A673 (cell line): Measurements from ENCODE around the gene LHFPL2. TPM values are rescaled to one million over a fixed set of nuclear protein-coding genes. Genes with fewer than 3 reads are reported as not detected.

Experiments
- BruUV-seq: library from RNA; stranded (reverse); fragments of 400-500 nt; replicated peaks from 2 replicates; lab custom pipeline; 2021; lab: Mats Ljungman, UMichigan
- CTCF ChIA-PET: fragments of 300-600 bp; sonication (Branson Sonifier 250); formaldehyde crosslinking; loops from one replicate; lab custom pipeline; 2022; ENCODE audit warnings: antibody characterized with exemption; lab: Charles Lee
- POLR2A ChIA-PET: fragments of 300-600 bp; sonication (Branson Sonifier 250); formaldehyde crosslinking; loops from one replicate; lab custom pipeline; 2022; ENCODE audit warnings: antibody characterized with exemption; ENCODE audit not compliant: low non-redundant PET; lab: Charles Lee
- DNase-seq: peaks from one replicate; pipeline ENCODE4 v3.0.0-alpha.2; 2015; ENCODE audit warnings: low spot score
- H3K27ac ChIP-seq: fragments of 200-600 bp; sonication (generic); 2 replicates; pipeline ENCODE4 v1.5.1; 2016; ENCODE audit warnings: mixed run types, low read depth, mild to moderate bottlenecking, mixed read lengths, antibody characterized with exemption, low read length; ENCODE audit not compliant: poor library complexity, severe bottlenecking
- H3K27me3 ChIP-seq: fragments of 200-600 bp; sonication (generic); replicated peaks from 2 replicates; pipeline ENCODE4 v1.6.1; 2017; ENCODE audit warnings: mixed run types, low read depth, mild to moderate bottlenecking, mixed read lengths, antibody characterized with exemption, low read length; ENCODE audit not compliant: insufficient read depth, poor library complexity
- H3K36me3 ChIP-seq: fragments of 200-600 bp; sonication (generic); 2 replicates; pipeline ENCODE4 v1.6.1; 2016; ENCODE audit warnings: mixed run types, mild to moderate bottlenecking, mixed read lengths, antibody characterized with exemption, low read length; ENCODE audit not compliant: insufficient read depth, poor library complexity, severe bottlenecking
- H3K4me1 ChIP-seq: fragments of 200-600 bp; sonication (generic); 2 replicates; pipeline ENCODE4 v1.6.1; 2017; ENCODE audit warnings: mixed run types, mild to moderate bottlenecking, mixed read lengths, antibody characterized with exemption, low read length; ENCODE audit not compliant: insufficient read depth, poor library complexity, severe bottlenecking
- H3K4me3 ChIP-seq: fragments of 200-600 bp; sonication (generic); 2 replicates; pipeline ENCODE4 v1.5.1; 2016; ENCODE audit warnings: low read depth, mixed run types, mild to moderate bottlenecking, mixed read lengths, low read length; ENCODE audit not compliant: poor library complexity, severe bottlenecking
- H3K9me3 ChIP-seq: fragments of 200-600 bp; sonication (generic); 2 replicates; pipeline ENCODE4 v1.6.1; 2016; ENCODE audit warnings: mixed run types, low read depth, mild to moderate bottlenecking, mixed read lengths, antibody characterized with exemption, low read length; ENCODE audit not compliant: poor library complexity, severe bottlenecking
- EZH2 ChIP-seq: fragments of 200-600 bp; sonication (generic); IDR thresholded peaks from 2 replicates; pipeline ENCODE4 v1.6.1; 2017; ENCODE audit warnings: borderline replicate concordance, low read depth, mild to moderate bottlenecking, mixed read lengths, antibody characterized with exemption, low read length; ENCODE audit not compliant: poor library complexity, severe bottlenecking
- intact Hi-C: fragments of 100-400 bp; cut with micrococcal nuclease; formaldehyde crosslinking; loops from one replicate; pipeline ENCODE4 v1.10.0; 2022; ENCODE audit not compliant: unreplicated experiment
- total RNA-seq: library from RNA; stranded (reverse); gene quantifications from 2 replicates; pipeline ENCODE4 v1.2.3, GENCODE V29; 2021
- TF ChIP-seq, protein P1 (sequence below): fragments of 300-800, 200-600 bp; sonication (generic); conservative IDR thresholded peaks from 2 replicates; pipeline ENCODE4 v1.5.1; 2017; ENCODE audit warnings: low read depth, mild to moderate bottlenecking, antibody characterized with exemption, low read length, moderate library complexity, mixed read lengths

Gene LHFPL2
- total RNA-seq, 1 experiment from 2014 or later, result 6.2 TPM

DNA sequence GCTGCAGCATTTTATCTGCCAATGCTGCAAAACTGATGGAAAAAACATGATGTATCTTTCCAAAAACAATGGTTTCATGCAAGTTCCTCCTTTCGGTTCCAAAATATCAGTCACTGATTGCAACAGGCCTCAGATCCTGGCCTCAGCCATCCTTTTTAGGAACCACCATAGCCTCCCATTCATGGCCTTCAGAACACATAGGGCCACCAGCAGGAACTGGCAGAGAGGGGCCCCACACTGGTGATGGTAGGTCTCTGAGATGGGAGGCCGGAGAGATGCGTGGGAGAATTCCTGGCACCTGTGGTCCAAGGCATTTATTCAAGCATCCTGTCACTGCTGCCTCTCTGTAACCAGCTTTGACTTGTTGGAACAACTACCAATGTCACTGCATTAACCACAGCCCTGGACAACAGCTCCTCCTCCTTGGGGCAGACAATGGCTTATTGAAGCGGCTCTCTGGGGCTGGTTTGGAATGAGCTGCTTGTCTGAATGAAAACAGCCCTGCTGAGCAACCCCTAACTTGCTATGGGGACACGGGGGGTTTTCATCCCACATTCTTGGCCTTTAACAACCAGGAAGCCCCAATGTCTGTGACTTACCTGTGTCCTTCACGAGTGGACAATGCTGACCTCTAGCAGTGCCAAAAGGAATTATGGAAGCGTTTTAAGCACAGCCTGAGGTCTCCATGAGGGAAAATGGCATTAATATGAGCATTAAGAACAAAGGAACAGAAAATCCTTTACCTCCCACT, 108.1 kb downstream of the LHFPL2 start:
- TF ChIP-seq, protein P1, sequence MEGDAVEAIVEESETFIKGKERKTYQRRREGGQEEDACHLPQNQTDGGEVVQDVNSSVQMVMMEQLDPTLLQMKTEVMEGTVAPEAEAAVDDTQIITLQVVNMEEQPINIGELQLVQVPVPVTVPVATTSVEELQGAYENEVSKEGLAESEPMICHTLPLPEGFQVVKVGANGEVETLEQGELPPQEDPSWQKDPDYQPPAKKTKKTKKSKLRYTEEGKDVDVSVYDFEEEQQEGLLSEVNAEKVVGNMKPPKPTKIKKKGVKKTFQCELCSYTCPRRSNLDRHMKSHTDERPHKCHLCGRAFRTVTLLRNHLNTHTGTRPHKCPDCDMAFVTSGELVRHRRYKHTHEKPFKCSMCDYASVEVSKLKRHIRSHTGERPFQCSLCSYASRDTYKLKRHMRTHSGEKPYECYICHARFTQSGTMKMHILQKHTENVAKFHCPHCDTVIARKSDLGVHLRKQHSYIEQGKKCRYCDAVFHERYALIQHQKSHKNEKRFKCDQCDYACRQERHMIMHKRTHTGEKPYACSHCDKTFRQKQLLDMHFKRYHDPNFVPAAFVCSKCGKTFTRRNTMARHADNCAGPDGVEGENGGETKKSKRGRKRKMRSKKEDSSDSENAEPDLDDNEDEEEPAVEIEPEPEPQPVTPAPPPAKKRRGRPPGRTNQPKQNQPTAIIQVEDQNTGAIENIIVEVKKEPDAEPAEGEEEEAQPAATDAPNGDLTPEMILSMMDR, result no peak
- no peak for TF ChIP-seq EZH2
- Histone ChIP-seq H3K4me1 (no peaks in the 10 kb centered on the region), H3K36me3 (no peaks in the 10 kb centered on the region), H3K27ac (no peak overlapping the region), H3K4me3 (no peak overlapping the region), H3K9me3 (no peaks in the 10 kb centered on the region), H3K27me3 (no peaks in the 10 kb centered on the region)
- POLR2A ChIA-PET, result no interaction called here
- BruUV-seq, result no TSS peak
- intact Hi-C loops, result no loop called here
- CTCF ChIA-PET, result no interaction called here
- no peak for DNase-seq

DNA sequence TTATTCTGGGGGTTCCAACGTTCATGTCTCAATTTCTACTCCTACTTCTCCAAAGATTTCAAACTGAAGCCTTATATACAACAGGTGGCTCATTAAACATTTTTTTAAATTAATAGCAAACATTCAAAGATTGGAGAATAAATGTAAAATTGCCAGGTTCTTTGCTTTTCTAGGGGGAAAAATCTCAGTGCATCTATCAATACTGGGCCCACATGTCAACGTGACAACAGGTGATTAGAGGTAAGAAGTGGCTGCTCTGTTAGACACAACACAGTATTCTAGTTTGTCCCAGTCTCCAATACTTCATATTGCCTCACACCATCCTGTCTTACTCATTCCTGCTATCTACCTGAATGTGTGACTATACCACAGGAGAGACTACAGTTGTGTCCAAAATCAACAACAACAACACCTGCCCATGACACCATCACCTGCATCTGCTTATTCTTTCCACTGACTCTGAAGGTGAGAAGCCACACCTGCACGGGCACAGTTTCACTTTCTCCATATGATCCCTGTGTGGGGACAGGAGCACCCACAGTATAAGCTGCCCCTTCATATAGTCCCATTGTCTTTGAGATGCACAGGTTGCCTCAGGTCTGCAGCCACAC, 110.2 kb downstream of the LHFPL2 start:
- no peak for DNase-seq
- Histone ChIP-seq H3K27me3 (no peaks in the 10 kb centered on the region), H3K4me3 (no peak overlapping the region), H3K9me3 (no peaks in the 10 kb centered on the region), H3K36me3 (no peaks in the 10 kb centered on the region), H3K27ac (no peak overlapping the region), H3K4me1 (no peaks in the 10 kb centered on the region)
- TF ChIP-seq, protein P1, result no peak
- no peak for TF ChIP-seq EZH2
- intact Hi-C loops, result loop anchor here (10.0 kb wide), 1 partner anchor 426 kb away; no protein-coding TSS in a partner anchor
- ChIA-PET CTCF (no interaction called here), POLR2A (no interaction called here)
- BruUV-seq, result no TSS peak

DNA sequence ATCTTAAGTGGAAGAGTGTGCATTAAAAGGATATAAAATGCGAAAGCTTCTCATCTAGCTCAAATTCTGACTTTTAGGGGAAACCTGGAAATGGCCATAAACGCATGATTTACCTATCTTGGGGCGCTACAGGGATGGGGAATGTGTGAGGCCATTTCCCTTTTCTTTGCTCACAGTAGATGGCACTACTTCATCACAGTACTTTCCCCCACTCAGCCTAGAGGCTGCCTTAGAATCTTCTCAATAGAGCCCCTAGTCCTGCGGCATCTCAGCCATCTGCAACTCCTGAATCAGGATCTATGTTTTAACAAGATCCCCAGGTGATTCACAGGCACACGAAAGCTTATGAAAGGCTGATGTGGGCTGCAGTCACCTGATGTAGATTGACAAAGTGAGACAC, 110.8 kb downstream of the LHFPL2 start:
- Histone ChIP-seq H3K27me3 (no peaks in the 10 kb centered on the region), H3K36me3 (no peaks in the 10 kb centered on the region), H3K9me3 (no peaks in the 10 kb centered on the region), H3K4me3 (no peak overlapping the region), H3K27ac (no peak overlapping the region), H3K4me1 (no peaks in the 10 kb centered on the region)
- ChIA-PET CTCF (no interaction called here), POLR2A (no interaction called here)
- peak; percentile 39 for DNase-seq
- intact Hi-C loops, result loop anchor here (2.0 to 10.0 kb wide), 2 partner anchors 349 to 427 kb away; no protein-coding TSS in a partner anchor
- BruUV-seq, result no TSS peak
- TF ChIP-seq, protein P1, result peak; percentile 45
- no peak for TF ChIP-seq EZH2
